Measurements from ENCODE around the gene TANGO6. TPM values are rescaled to one million over a fixed set of nuclear protein-coding genes. Genes with fewer than 3 reads are reported as not detected.

TANGO6 gene
- total RNA-seq, 1 experiment from 2014 or later, result 18.2 TPM

- H3K4me1 ChIP-seq, result peaks cover 16% of the 10 kb centered on the region
- Mint-ChIP-seq H3K36me3 (ENCODE audit: insufficient read depth, unreplicated experiment) (no peaks in the 10 kb centered on the region), H3K27ac (ENCODE audit: unreplicated experiment) (peak overlapping the region; percentile 5), H3K4me3 (ENCODE audit: unreplicated experiment) (no peak overlapping the region), H3K4me1 (ENCODE audit: low read depth, unreplicated experiment) (peaks cover 21% of the 10 kb centered on the region), H3K9me3 (ENCODE audit: unreplicated experiment) (no peaks in the 10 kb centered on the region), H3K27me3 (ENCODE audit: insufficient read depth, unreplicated experiment) (no peaks in the 10 kb centered on the region)
- no peaks in the 10 kb centered on the region for H3K36me3 ChIP-seq (ENCODE audit: control insufficient read depth, insufficient read depth, low read length)
- intact Hi-C loops (cut with micrococcal nuclease; ENCODE audit: unreplicated experiment), result loop anchor here (5.0 kb wide), 1 partner anchor 65 kb away; no protein-coding TSS in a partner anchor
- TF ChIP-seq, protein P1, sequence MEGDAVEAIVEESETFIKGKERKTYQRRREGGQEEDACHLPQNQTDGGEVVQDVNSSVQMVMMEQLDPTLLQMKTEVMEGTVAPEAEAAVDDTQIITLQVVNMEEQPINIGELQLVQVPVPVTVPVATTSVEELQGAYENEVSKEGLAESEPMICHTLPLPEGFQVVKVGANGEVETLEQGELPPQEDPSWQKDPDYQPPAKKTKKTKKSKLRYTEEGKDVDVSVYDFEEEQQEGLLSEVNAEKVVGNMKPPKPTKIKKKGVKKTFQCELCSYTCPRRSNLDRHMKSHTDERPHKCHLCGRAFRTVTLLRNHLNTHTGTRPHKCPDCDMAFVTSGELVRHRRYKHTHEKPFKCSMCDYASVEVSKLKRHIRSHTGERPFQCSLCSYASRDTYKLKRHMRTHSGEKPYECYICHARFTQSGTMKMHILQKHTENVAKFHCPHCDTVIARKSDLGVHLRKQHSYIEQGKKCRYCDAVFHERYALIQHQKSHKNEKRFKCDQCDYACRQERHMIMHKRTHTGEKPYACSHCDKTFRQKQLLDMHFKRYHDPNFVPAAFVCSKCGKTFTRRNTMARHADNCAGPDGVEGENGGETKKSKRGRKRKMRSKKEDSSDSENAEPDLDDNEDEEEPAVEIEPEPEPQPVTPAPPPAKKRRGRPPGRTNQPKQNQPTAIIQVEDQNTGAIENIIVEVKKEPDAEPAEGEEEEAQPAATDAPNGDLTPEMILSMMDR (IDR thresholded peaks at IDR 0.05; ENCODE audit: insufficient read depth in 1 of 2, low read depth in 1 of 2, low read length in 1 of 2, severe bottlenecking in 1 of 2, unreplicated experiment in 1 of 2), result peak; percentile 39 to 66
- no peaks in the 10 kb centered on the region; the same call in 1 of the 2 replicates for H3K9me3 ChIP-seq
- POLR2A ChIA-PET, result no interaction called here
- peak; percentile 54 to 61 for DNase-seq
- BruUV-seq (replicated peaks), result no TSS peak
- no peaks in the 10 kb centered on the region for H3K27me3 ChIP-seq (replicated peaks; ENCODE audit: control insufficient read depth, insufficient read depth, low read length)
- H3K4me3 ChIP-seq (ENCODE audit: low read depth, low read length), result no peak overlapping the region
- CTCF ChIA-PET, result interaction anchor here (0.8 kb wide), 1 partner anchor 21 kb away, joined by 3 read pairs; no protein-coding TSS in a partner anchor
Measured at GRCh38 chr16:68972720-68973119, 129.4 kb downstream of the TANGO6 start.

DNA sequence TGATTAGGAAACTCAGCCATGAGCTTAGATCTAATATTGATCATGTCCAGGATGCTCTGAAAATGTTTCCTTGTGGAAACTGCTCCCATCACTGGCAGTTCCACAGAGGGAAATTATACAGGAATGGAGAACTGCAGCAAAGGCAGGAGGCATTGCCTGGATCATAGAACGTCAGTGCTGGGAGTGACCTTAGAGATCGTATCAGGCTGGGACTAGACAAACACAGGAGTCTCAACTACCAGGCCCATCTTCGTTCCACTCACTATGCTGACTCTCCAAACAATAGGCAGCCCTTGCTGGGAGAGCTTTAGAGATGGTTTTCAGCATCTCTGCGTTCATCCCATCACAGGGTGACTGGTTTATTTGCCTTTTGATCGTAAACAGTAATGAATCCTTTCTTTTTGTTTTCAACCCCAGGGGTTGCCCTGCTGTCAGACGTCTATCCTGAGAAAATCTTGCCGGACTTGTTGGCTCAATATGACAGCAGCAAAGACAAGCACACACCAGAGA lies 130.3 kb downstream of the TANGO6 start:
- H3K36me3 Mint-ChIP-seq (ENCODE audit: insufficient read depth, unreplicated experiment), result no peaks in the 10 kb centered on the region
- no peaks in the 10 kb centered on the region for H3K9me3 Mint-ChIP-seq (ENCODE audit: unreplicated experiment)
- TF ChIP-seq, protein P1 (IDR thresholded peaks at IDR 0.05; ENCODE audit: insufficient read depth in 1 of 2, low read depth in 1 of 2, low read length in 1 of 2, severe bottlenecking in 1 of 2, unreplicated experiment in 1 of 2), result no peak
- ChIA-PET POLR2A (no interaction called here), CTCF (no interaction called here)
- H3K27ac Mint-ChIP-seq (ENCODE audit: unreplicated experiment), result no peak overlapping the region
- peaks cover 21% of the 10 kb centered on the region for H3K4me1 Mint-ChIP-seq (ENCODE audit: low read depth, unreplicated experiment)
- H3K4me1 ChIP-seq, result peaks cover 16% of the 10 kb centered on the region
- no peaks in the 10 kb centered on the region for H3K27me3 Mint-ChIP-seq (ENCODE audit: insufficient read depth, unreplicated experiment)
- H3K4me3 Mint-ChIP-seq (ENCODE audit: unreplicated experiment), result no peak overlapping the region
- no peaks in the 10 kb centered on the region for H3K36me3 ChIP-seq (ENCODE audit: control insufficient read depth, insufficient read depth, low read length)
- no peak overlapping the region for H3K4me3 ChIP-seq (ENCODE audit: low read depth, low read length)
- no TSS peak for BruUV-seq (replicated peaks)
- no peak for DNase-seq
- intact Hi-C loops (cut with micrococcal nuclease; ENCODE audit: unreplicated experiment), result loop anchor here (5.0 kb wide), 1 partner anchor 66 kb away; no protein-coding TSS in a partner anchor
- H3K27me3 ChIP-seq (replicated peaks; ENCODE audit: control insufficient read depth, insufficient read depth, low read length), result no peaks in the 10 kb centered on the region
- no peaks in the 10 kb centered on the region; the same call in 1 of the 2 replicates for H3K9me3 ChIP-seq

DNA sequence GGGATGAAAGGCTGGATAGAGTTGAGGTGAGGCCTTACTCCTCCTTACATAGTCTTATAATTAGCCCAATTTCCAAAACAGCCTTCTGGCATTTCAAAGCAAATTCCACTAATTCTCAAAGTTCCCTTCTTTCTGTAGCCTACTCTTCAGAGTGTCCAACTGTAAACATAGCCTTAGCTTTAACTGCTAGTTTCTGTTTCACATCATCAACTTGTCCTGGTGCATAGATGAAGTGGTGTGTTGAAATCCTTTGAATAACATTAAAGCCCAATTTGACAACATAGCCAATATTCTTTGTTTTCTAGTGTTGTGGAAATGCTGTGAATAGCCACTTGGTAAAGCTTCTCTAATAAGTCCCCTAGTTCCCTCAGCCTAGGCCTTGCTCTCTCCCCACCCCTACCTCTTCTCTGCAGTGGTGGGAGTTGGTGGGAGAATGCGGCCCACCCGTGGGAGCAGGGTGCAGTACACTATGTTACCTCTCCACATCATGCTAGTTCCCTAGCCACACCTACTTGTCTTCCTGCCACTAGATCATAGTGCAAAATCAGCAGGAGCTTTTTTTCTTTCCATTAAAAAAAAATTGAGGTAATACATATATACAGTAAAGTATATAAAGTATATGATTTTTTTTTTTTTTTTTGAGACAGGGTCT lies 135.1 kb downstream of the TANGO6 start:
- H3K27me3 ChIP-seq (replicated peaks; ENCODE audit: control insufficient read depth, insufficient read depth, low read length), result no peaks in the 10 kb centered on the region
- no peaks in the 10 kb centered on the region for H3K27me3 Mint-ChIP-seq (ENCODE audit: insufficient read depth, unreplicated experiment)
- BruUV-seq (replicated peaks), result no TSS peak
- DNase-seq, result no peak
- intact Hi-C loops (cut with micrococcal nuclease; ENCODE audit: unreplicated experiment), result no loop called here
- H3K4me1 Mint-ChIP-seq (ENCODE audit: low read depth, unreplicated experiment), result peaks cover 7% of the 10 kb centered on the region
- H3K36me3 ChIP-seq (ENCODE audit: control insufficient read depth, insufficient read depth, low read length), result no peaks in the 10 kb centered on the region
- ChIA-PET CTCF (interaction anchor here (0.6 kb wide), 1 partner anchor 643 kb away, joined by 3 read pairs; no protein-coding TSS in a partner anchor), POLR2A (no interaction called here)
- no peaks in the 10 kb centered on the region; the same call in 1 of the 2 replicates for H3K9me3 ChIP-seq
- H3K4me3 ChIP-seq (ENCODE audit: low read depth, low read length), result no peak overlapping the region
- TF ChIP-seq, protein P1 (IDR thresholded peaks at IDR 0.05; ENCODE audit: insufficient read depth in 1 of 2, low read depth in 1 of 2, low read length in 1 of 2, severe bottlenecking in 1 of 2, unreplicated experiment in 1 of 2), result no peak
- no peaks in the 10 kb centered on the region for H3K9me3 Mint-ChIP-seq (ENCODE audit: unreplicated experiment)
- H3K4me3 Mint-ChIP-seq (ENCODE audit: unreplicated experiment), result no peak overlapping the region
- H3K4me1 ChIP-seq, result no peaks in the 10 kb centered on the region
- H3K36me3 Mint-ChIP-seq (ENCODE audit: insufficient read depth, unreplicated experiment), result no peaks in the 10 kb centered on the region
- no peak overlapping the region for H3K27ac Mint-ChIP-seq (ENCODE audit: unreplicated experiment)
